PFSK-1 (cell line): ENCODE data around the gene ASPHD2.
A peak's percentile ranks its signal among the peaks of the same experiment; 100 is the strongest.

ENCODE experiments used
- FOXP2 ChIP-seq: optimal IDR thresholded peaks from 2 replicates; pipeline ENCODE3; 2011; ENCODE audit warnings: borderline replicate concordance, control low read depth, inconsistent platforms; ENCODE audit not compliant: insufficient read depth; ENCODE audit errors: extremely low read length, extremely low read depth
- POLR2AphosphoS5 ChIP-seq: IDR thresholded peaks from 2 replicates; pipeline ENCODE4 v1.6.1; 2012; ENCODE audit warnings: low read depth, mild to moderate bottlenecking, control low read depth, low read length, moderate library complexity
- REST ChIP-seq, 2 experiments: IDR thresholded peaks; 2 replicates each; pipeline versions ENCODE4 v1.6.1 to v1.8.0; 2011 to 2012; ENCODE audit warnings: low read depth in 2 of 2, low read length in 2 of 2, control low read depth in 1 of 2, inconsistent platforms in 1 of 2, mild to moderate bottlenecking in 1 of 2, moderate library complexity in 1 of 2; ENCODE audit not compliant: insufficient read depth in 1 of 2
- SIN3A ChIP-seq: IDR thresholded peaks from 2 replicates; pipeline ENCODE4 v1.6.1; 2012; ENCODE audit warnings: mild to moderate bottlenecking, low read length, moderate library complexity, borderline replicate concordance; ENCODE audit not compliant: insufficient read depth

GRCh38 chr22:26428515-26429457, at the start of gene ASPHD2:
- 0 out of 2 replicates have a peak, but pooled peaks have one; percentile 40 for TF ChIP-seq POLR2AphosphoS5
- TF ChIP-seq SIN3A: no peak
- TF ChIP-seq REST (IDR thresholded peaks at IDR 0.05; ENCODE audit: insufficient read depth in 1 of 2, low read depth in 2 of 2, low read length in 2 of 2): no peak
- TF ChIP-seq FOXP2: peak; percentile 16
